GM20431 (cell line): ENCODE measurements around the gene CNTNAP2.
"Not testable (repeated sequence)": the region's sequence is repeated elsewhere in the genome, so short reads cannot be mapped to it uniquely, and the experiment has no call there.

Experiments
- in situ Hi-C: fragments of 300-500 bp; cut with MseI, MboI; formaldehyde crosslinking; loops from one replicate; pipeline ENCODE4 v1.15.0; 2020; ENCODE audit warnings: low sequenced_read_pairs; ENCODE audit not compliant: unreplicated experiment

CNTNAP2 gene

DNA sequence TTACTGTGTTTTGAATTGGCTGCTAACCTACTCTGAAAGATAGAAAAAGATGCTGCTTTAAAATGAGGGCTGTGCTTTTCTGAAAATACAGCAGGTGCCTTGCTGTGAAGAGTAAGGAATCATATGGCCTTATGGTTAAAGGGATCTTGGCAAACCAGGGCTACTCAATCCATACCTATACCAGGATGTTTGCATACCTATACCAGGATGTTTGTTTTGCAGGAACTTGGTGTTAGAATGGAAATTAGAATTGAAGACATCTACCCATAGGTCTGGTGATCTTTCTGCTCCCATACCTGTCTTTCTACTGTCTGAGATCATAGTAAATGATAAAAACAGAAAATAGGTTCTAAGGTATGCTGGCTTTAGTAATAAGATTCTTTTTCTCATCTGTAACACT, 2273.8 kb downstream of the CNTNAP2 start:
- in situ Hi-C loops, result no loop called here

DNA sequence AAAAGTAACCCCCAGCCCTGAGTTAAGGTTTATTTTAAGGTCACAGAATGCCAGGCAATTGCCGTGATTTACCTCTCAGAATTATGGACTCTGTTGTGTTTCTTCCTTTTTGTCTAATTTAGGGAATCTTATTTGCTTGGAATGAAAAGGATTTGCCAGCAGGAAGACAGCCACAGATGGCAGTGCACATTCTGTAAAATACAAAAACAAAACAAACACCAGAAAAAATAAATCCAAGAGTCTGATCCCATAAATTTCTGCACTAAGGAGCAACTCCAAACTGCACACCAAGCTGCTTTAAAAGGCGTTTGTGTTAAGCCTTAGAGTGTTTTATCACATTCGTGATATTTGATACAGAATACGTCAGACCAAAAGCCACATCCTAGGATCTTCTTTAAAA, 2275.0 kb downstream of the CNTNAP2 start:
- in situ Hi-C loops, result no loop called here

DNA sequence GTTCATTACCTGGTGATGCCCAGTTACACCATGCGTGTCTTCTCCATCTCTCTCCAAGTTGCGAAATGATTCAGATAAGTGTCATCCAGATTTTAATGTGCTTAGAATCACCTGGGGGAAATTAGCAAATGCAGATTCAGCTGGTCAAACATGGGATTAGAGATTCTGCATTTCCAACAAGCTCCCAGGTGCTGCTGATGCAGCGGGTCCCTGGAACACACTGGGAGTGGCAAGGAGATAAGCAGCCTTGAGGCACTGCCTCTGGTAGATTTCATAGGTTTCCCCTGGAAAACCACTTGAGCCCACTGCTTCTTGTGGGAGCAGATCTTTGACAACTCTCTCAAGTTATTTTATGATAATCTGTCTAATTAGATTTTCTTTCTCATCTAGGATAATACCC, 2278.0 kb downstream of the CNTNAP2 start:
- in situ Hi-C loops, result no loop called here

DNA sequence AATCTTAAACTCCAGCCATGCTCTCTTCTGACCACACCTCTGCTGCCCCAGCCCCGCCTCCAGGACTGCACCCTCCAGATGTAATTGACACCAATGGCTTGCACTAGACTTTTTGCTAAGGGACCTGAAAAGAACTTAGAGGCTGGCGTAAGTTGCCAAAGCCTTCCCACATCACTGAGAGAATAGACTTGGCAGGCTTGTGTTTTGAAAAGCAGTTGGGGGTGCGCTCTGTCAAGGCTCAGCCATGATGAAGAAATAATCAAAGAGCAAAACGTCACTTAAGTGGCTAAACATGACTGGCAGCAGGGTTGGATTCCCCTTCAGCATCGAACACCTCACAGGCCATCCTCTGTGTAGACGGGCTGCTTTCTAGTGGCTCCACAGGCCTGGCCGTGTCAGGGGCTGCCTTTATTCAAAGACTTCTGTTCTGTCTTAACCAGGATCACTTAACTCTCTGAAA, 2278.8 kb downstream of the CNTNAP2 start:
- in situ Hi-C loops, result no loop called here

DNA sequence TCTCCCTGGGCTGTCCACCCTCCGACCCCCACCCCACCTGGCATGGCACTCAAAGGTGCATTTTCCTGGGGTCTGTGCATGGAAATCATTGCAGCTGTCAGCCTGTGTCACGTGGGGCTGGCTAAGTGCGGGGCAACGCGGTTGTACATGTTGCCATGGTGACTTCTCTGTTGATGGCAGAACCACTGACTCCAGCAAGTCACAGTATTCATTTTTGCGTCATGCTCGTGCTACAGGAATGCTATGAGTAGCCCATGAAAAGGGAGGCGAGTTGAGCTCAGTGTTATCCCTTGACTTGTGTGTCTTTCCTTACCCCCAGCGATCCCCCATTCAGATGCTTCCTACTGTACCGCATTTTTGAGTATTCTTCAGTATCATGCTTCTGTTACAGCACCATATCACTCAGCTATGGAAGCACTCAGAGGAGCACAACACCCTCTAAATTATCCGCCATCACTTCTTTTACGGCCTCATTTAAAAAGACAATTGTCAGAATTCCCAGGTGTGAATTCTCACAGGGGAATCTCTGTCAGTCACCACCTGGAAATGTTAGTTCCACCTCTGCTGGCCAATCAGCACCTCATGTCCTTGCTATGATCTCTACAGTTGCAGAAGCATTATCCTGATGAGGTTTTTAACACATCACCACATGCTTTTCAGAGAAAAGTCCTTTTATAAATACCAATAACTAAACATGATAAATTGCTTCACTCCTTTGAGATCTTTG, 2279.6 kb downstream of the CNTNAP2 start:
- in situ Hi-C loops, result no loop called here

DNA sequence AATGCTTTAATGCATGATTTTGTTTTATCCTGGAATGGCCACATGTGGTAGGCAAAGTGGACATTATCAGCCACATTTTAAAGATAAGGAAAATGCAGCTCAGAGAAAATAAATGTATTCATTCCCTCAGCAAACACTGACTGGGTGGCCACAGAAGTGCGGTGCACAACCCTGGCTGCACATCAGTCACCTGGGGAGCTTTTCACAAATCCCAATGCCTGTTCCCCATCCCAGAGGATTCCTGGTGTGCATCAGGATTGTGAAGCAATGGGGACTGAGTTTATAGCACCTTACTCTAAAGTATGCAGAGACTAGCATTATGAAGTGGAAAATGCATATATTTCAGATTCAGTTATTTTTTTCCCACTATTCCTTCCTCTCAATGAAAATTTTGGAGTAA, 2280.5 kb downstream of the CNTNAP2 start:
- in situ Hi-C loops, result no loop called here

DNA sequence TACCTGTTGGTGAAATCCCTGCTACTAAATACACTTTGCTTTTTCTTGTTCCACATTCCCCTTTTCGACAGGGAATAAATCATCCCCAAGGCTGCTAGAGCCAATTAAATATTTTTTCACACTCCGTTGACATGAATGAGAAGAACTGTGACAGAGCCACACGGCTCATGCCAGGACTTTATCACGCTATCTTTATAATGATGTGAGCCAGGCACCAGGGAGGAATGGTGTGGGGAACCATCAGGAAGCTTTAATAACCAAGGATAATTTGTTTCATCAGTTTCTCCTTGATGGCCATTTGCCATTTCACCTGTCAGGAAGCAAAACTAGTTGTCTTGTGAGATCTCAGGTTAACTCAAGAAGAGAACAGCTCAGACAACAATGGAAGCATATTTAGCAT, 2280.9 kb downstream of the CNTNAP2 start:
- in situ Hi-C loops, result no loop called here

DNA sequence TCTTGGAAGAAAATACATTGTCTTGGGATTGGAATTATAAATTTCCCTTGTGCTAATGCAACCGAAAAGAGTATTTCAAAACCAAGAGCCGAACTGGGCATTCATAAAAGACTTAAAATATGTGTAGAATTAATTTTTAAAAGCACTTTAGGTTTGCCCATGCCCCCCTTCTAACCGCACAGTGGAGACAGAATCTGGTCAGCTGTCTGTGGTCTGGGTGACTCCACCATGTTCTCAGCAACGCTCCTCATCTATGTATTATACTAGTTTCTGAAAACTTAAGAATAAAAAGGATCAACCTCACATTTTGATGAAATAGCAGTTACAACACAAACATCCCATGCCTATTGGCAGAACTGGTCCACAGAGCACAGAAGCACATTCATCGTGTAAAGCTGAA, 2281.4 kb downstream of the CNTNAP2 start:
- in situ Hi-C loops, result no loop called here

DNA sequence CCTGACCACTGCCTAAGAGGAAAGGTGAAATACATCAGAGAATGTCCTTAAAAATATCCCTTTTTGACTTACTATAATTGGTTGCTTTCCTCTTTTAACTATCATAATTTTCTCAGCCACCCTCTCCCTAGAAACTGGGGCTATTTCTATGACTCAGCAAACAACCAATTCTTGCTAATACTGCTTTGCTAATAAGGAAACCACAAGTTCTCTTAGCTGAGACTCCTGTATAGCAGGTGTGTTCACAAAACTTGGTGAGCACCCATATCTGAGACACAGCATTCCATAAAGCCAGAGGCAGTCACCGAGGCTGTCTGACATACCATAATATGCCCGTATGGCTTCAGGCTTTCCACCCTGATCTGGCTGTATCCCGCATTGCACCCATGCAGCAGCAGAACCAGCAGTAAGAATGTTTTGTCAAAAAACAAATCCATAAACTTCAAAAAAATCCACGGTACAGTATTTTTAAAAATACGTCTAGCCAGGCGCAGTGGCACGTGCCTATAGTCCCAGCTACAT, 2282.3 kb downstream of the CNTNAP2 start:
- in situ Hi-C loops, result no loop called here

DNA sequence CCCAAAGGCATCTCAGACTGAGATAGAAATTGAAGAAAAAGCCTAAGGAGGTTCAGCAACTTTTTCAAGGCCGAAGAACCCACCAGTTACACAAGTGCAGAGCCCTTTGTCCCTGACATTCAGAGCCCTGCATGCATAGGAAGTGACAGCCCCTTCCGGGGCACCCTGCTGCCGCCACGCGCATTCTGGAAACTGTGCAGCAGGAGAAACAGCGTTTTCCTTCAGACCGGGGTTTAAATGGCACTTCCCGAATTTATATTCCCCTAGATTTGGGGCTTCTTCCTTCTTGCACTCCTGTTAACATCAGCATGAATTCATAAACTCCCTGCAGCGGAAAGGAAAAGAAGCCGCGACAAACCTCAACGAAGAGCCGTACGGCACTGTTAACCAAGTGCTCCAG, 2283.5 kb downstream of the CNTNAP2 start:
- in situ Hi-C loops, result no loop called here

DNA sequence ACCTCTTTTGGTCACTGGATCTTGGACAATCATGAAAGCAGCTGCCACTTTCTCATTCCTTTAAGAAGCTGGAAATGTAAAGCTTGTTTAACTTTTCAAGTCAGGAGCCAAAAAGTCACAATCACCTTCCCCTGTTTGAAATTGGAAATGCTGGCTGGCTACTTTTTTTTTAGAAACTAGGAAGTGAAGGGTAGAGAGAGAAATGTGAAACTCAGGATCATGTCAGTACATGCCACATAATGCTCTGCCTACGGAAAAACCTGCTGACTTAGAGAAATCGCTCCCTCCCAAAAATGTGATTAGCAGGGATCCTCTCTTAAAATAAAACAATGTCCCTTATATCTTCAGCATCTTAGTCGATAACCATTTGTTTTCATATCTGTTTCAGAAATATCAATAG, 2285.6 kb downstream of the CNTNAP2 start:
- in situ Hi-C loops, result no loop called here

DNA sequence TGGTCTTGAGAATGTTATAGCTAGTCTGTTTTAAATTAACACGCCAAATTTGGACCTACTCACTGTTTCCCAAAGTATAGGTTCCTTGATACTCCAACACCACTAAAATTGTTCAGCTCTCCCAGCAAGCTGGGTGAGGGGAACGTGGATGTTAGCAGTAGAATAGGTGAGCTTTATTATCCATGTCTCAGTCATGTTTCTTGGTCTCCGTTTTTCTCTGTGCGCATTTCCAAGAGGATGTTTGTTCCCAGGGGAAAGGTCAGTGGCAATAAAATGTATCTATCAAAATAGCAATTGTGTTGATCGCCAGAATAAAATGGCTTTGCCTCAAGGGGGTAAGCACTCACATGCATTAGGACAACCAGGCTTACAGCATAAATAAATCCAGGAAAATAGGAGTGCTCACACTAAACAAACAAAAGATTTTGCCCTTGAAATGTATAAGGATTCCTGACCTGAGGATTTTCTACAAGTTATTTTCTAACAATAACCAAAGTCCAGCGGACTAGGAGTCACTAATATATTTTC, 2286.9 kb downstream of the CNTNAP2 start:
- in situ Hi-C loops, result no loop called here

DNA sequence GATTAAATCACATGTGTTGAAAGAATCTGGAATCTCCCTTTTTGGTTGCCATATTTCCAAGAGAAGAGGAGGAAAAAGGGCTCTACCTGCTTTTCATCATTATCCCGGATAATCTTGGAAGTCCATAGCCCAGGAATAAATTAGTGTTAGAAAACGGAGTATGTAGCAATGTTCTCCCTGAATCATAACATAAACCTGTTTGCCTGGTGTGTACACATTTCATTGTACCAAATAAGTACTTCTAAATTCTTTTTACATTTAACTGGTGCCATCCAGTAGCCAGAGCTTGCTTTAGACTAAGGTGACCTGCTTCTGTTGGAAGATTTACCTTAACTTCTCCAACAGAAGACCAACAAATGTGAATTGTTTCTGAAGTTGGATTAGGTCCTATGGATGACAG, 2291.7 kb downstream of the CNTNAP2 start:
- in situ Hi-C loops, result no loop called here

DNA sequence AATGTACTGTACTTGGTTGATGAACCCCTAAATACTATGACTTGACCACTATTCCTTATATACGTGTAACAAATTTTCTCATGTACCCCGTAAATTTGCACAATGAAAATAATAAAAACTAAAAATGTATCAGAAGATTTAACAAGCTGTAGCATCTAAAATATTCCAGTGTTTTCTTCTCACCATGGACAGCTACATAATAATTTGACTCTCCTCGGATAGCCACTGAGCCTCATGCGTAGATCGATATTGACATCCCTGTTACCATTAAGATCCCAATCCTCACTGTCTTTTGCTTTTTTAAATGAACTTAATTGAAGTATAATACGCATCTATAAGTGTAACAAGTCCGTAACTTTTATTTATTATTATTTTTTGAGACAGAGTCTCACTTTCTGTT, 2294.3 kb downstream of the CNTNAP2 start:
- in situ Hi-C loops, result no loop called here

DNA sequence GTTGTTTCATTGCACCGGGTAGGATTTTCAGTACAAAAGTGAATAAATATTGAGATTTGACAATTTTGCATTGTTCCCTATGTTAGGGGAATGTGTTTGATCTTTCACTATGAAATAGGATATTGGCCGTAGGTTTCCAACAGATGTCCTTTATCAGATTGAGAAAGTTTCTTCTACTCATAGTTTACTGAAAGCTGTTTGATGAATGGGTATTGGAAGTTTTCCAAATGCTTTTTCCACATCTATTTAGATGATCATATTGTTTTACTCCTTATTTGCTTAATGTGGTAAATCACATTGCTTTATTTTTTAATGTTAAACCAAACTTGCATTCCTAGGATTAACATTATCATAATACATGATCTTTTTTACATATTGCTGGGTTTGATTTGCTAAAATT, 2296.1 kb downstream of the CNTNAP2 start:
- in situ Hi-C loops, result no loop called here

DNA sequence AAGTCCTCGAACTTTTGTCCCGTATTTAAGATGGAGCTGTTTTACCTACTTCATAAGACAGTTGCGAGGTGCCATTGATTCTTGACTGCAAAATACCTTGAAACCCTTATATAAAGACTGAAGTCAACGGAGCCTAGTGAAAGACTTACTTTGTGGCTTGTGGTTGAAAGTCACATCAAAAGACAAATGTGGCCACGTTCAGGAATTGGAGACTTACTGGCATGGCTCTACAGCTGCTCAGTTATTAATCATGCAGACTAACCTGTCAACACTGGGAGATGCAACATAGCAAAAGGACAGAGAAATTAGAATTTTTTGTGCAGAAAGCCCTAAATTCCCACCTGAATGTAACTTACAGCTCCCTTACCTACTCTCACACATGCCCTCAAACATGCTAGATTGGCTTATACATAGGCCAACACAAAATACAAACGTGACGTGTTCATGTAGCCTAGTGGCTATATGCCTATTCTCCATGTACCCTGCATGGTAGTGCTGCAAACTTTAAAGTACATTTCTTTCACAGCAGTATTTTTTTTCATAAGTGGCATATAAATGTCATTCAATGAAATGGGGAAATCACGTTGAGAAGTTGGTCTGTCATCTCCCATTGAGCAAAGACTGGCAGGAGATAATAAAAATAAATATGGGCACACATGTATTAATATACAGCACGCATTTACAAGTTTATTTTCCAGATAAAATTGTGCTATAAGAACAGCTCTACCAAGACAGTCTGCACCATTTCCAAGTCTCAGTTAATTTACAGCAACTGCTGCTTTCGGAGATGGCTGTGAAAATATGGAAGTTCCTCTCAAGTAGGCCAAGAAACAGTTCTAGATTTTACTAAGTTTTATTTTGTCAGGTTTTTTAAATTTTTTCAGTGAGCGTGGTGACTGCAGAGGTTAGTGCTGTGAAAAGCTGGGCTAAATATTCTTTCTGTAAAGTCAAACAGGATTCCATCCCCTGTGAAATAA, 2303.5 kb downstream of the CNTNAP2 start:
- in situ Hi-C loops, result no loop called here

DNA sequence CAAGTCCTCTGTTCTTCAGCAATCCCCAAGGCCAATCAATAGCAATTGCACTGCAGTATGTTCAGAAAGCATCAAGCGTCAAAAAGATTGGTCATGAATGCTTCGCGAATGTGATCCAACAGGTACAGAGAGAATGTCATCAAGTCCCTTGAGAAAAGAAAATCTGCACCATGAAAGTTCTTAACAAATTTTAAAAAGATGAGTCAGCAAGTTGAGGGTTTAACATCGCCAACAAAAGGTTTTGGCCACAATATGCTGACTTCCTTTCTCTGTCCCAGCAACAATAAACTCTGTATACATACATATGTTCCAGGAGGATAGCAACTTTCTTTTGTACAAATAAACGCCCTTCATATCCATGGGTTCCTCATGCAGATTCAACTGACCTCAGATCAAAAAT, 2305.4 kb downstream of the CNTNAP2 start:
- in situ Hi-C loops, result no loop called here

DNA sequence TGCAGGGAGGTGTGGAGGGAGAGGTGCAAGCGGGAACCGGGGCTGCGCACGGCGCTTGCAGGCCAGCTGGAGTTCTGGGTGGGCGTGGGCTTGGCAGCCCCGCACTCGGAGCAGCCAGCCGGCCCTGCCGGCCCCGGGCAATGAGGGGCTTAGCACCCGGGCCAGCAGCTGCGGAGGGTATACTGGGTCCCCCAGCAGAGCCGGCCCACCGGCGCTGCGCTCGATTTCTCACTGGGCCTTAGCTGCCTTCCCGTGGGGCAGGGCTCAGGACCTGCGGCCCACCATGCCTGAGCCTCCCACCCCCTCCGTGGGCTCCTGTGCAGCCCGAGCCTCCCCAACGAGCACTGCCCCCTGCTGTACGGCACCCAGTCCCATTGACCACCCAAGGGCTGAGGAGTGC, 2309.8 kb downstream of the CNTNAP2 start:
- in situ Hi-C loops, result not testable (repeated sequence)

DNA sequence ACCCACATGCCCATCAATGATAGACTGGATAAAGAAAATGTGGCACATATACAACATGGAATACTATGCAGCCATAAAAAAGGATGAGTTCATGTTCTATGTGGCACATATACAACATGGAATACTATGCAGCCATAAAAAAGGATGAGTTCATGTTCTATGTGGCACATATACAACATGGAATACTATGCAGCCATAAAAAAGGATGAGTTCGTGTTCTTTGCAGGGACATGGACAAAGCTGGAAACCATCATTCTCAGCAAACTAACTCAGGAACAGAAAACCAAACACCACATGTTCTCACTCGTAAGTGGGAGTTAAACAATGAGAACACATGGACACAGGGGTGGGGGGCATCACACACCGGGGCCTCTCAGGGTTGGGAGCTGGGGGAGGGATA, 2314.1 kb downstream of the CNTNAP2 start:
- in situ Hi-C loops, result not testable (repeated sequence)

DNA sequence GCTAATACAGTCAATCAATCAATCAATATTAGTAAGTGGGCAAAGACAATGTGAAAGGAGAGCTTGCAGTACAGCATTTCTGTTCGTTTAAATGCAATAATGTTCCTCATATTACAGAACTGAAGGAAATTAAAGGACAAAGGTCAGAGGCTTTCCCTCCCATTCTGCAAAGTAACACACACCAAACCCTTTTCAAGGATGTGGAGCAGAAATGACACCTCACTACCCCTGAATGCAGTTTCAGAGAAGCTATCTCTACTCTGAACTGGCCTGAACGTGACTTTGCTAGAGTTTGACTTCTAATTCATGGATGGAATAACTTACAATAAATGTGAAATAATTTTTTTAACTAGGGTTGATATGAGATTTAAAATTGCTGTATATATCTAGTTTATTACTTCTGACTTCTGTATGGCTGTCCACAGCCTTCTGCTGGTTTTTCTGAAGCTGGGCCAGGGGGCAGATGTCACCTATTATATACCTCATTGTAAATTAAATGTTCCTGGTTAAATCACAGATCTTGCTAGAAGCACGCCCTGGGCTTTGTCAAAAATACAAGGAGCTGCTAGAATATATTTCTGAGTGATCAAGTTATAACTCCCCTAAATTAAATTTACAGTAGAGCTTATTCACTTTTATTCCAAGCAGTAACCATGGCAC, 2317.1 kb downstream of the CNTNAP2 start:
- in situ Hi-C loops, result no loop called here
